Subcutaneous abdominal adipose tissue (tissue), 5 donors: ENCODE data around the gene GLT1D1.

Experiments
- H3K27ac ChIP-seq: one replicate; pipeline ENCODE4 v1.7.0; 2013; ENCODE audit warnings: low read depth, mild to moderate bottlenecking, inconsistent platforms, low read length, moderate library complexity
- H3K27me3 ChIP-seq, 5 donors: one replicate each; pipeline ENCODE4 v1.7.0; 2013; ENCODE audit warnings: low read length in 5 of 5, inconsistent platforms in 1 of 5; ENCODE audit not compliant: control insufficient read depth in 5 of 5, insufficient read depth in 4 of 5
- H3K36me3 ChIP-seq, 5 donors: one replicate each; pipeline ENCODE4 v1.7.0; 2013; ENCODE audit warnings: low read length in 5 of 5; ENCODE audit not compliant: control insufficient read depth in 5 of 5, insufficient read depth in 5 of 5
- H3K4me1 ChIP-seq, 5 donors: one replicate each; pipeline ENCODE4 v1.7.0; 2013; ENCODE audit warnings: low read length in 5 of 5, mild to moderate bottlenecking in 3 of 5, moderate library complexity in 1 of 5; ENCODE audit not compliant: control insufficient read depth in 5 of 5, insufficient read depth in 5 of 5
- H3K4me3 ChIP-seq, 5 donors: one replicate each; pipeline ENCODE4 v1.7.0; 2013; ENCODE audit warnings: low read length in 5 of 5, low read depth in 1 of 5
- H3K9ac ChIP-seq, 5 donors: one replicate each; pipeline ENCODE4 v1.7.0; 2013; ENCODE audit warnings: low read length in 5 of 5, mild to moderate bottlenecking in 4 of 5, moderate library complexity in 3 of 5
- H3K9me3 ChIP-seq, 5 donors: one replicate each; pipeline ENCODE4 v1.7.0; 2013; ENCODE audit warnings: low read length in 5 of 5; ENCODE audit not compliant: control insufficient read depth in 5 of 5
- donor health status: healthy.
- donor health status: healthy.
- donor health status: healthy.
- donor health status: healthy.
- donor health status: healthy.

GLT1D1 gene

GRCh38 chr12:128820253-128820652, 33.0 kb upstream of the GLT1D1 start:
- H3K36me3 ChIP-seq: peaks cover 0 to 5% (median 0%) of the 10 kb centered on the region in 5 donors
- no peak overlapping the region for H3K4me3 ChIP-seq
- peaks cover 21 to 79% (median 64%) of the 10 kb centered on the region in 5 donors for H3K4me1 ChIP-seq
- no peaks in the 10 kb centered on the region for H3K9me3 ChIP-seq
- H3K27me3 ChIP-seq: no peaks in the 10 kb centered on the region
- no peak overlapping the region for H3K27ac ChIP-seq
- H3K9ac ChIP-seq: peak overlapping the region in 1 of 5 donors; percentile 23

DNA sequence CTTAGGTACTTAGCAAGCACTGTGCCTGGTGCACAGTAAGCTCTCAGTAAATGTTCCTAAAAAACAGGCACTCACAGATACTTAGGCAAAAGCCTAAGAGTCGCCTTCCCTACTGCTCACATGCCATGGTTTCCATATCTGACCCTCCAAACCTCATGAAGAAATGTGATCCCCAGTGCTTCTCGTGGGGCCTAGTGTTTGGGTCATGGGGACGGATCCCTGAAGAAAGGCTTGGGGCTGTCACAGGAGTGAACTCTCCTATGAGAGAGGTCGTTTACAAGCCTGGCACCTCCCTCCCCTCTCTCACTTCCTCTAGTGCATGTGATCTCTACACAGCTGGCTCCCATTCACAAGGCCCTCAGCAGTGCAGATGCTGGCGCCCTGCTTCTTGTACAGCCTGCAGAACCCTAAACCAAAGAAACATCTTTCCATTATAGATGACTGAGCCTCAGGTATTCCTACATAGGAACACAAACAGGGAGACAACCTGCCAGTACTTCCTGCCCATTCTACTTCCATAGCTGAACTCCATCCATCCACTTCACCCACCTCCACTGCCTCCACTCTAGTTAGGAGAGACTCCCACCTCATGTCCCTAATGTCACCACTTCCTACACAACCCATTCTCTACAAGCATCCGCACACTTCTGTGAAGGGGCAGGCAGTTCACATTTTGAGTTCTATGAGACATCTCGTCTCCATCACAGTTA, 32.4 kb upstream of the GLT1D1 start:
- Histone ChIP-seq H3K9me3 (no peaks in the 10 kb centered on the region), H3K4me3 (no peak overlapping the region), H3K36me3 (peaks cover 0 to 5% (median 0%) of the 10 kb centered on the region in 5 donors), H3K9ac (peak overlapping the region in 1 of 5 donors; percentile 44), H3K4me1 (peaks cover 21 to 75% (median 61%) of the 10 kb centered on the region in 5 donors), H3K27me3 (no peaks in the 10 kb centered on the region), H3K27ac (no peak overlapping the region)

- H3K4me1 ChIP-seq: peaks cover 10 to 54% (median 40%) of the 10 kb centered on the region in 5 donors
- H3K9ac ChIP-seq: peak overlapping the region; percentile 56 to 84 (median 83)
- peak overlapping the region; percentile 58 to 98 (median 86) for H3K4me3 ChIP-seq
- H3K9me3 ChIP-seq: peaks cover 0 to 6% (median 4%) of the 10 kb centered on the region in 5 donors
- H3K36me3 ChIP-seq: peaks cover 0 to 5% (median 0%) of the 10 kb centered on the region in 5 donors
- no peaks in the 10 kb centered on the region for H3K27me3 ChIP-seq
- H3K27ac ChIP-seq: no peak overlapping the region
Measured at GRCh38 chr12:128823216-128823915, 29.9 kb upstream of the GLT1D1 start.

GRCh38 chr12:128823916-128824839, 29.1 kb upstream of the GLT1D1 start, which contains the start of gene SLC15A4:
SLC15A4 (minus strand) TSS chr12:128823958; CDS start chr12:128823943, 15 bp downstream.
- Histone ChIP-seq H3K9ac (peak within 1 kb of the TSS; percentile 63 to 95 (median 83)), H3K27me3 (no peaks in the 10 kb centered on the region), H3K4me3 (peak within 1 kb of the TSS; percentile 77 to 98 (median 86)), H3K4me1 (peaks cover 6 to 47% (median 34%) of the 10 kb centered on the region in 5 donors), H3K36me3 (peaks cover 0 to 5% (median 0%) of the 10 kb centered on the region in 5 donors), H3K9me3 (peaks cover 0 to 6% (median 4%) of the 10 kb centered on the region in 5 donors), H3K27ac (peak within 1 kb of the TSS; percentile 75)

DNA sequence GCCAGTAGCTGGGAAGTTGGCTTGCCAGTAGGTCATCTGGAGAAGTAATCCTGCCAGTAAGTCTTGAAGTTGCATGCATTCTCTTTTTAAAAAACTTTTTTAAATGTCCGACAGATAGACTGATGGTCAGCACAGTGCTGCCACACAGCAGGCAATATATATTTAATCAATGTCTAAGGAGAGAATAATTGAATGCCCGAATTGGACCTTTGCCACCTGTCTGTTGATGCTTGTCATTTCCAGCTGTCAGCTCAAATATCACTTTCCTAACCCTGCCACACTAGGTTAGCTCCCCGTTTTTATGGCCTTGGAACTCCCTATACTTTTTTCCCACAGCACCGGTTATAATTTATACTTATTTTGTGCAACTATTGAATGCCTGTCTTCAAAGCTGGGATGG, 27.4 kb upstream of the GLT1D1 start:
- H3K27ac ChIP-seq: no peak overlapping the region
- H3K9me3 ChIP-seq: peaks cover 0 to 6% (median 4%) of the 10 kb centered on the region in 5 donors
- H3K27me3 ChIP-seq: peaks cover 0 to 3% (median 0%) of the 10 kb centered on the region in 5 donors
- peaks cover 5 to 41% (median 31%) of the 10 kb centered on the region in 5 donors for H3K4me1 ChIP-seq
- H3K4me3 ChIP-seq: no peak overlapping the region
- H3K9ac ChIP-seq: no peak overlapping the region
- H3K36me3 ChIP-seq: peaks cover 0 to 2% (median 0%) of the 10 kb centered on the region in 5 donors

DNA sequence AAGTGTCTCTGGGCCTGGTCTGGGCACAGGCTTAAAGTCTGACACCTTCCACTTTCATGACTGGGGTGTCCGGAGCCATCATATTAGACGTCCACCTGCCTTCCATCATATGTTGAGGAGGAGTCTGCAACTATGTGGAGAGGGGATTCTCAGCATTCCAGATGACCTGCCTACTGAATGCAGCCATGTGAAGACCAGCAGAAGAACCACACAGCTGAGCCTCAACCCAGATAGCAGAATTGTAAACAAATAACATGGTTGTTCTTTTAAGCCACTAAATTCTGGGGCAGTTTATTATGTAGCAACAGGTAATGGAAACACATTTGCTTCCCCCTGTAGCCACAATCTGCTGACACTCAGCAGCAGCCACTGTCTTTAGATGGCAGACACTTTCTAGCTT, 25.6 kb upstream of the GLT1D1 start:
- no peak overlapping the region for H3K9ac ChIP-seq
- H3K4me1 ChIP-seq: peaks cover 0 to 22% (median 14%) of the 10 kb centered on the region in 5 donors
- no peaks in the 10 kb centered on the region for H3K36me3 ChIP-seq
- H3K27ac ChIP-seq: no peak overlapping the region
- H3K27me3 ChIP-seq: peaks cover 0 to 3% (median 0%) of the 10 kb centered on the region in 5 donors
- H3K4me3 ChIP-seq: no peak overlapping the region
- H3K9me3 ChIP-seq: peaks cover 0 to 6% (median 4%) of the 10 kb centered on the region in 5 donors

DNA sequence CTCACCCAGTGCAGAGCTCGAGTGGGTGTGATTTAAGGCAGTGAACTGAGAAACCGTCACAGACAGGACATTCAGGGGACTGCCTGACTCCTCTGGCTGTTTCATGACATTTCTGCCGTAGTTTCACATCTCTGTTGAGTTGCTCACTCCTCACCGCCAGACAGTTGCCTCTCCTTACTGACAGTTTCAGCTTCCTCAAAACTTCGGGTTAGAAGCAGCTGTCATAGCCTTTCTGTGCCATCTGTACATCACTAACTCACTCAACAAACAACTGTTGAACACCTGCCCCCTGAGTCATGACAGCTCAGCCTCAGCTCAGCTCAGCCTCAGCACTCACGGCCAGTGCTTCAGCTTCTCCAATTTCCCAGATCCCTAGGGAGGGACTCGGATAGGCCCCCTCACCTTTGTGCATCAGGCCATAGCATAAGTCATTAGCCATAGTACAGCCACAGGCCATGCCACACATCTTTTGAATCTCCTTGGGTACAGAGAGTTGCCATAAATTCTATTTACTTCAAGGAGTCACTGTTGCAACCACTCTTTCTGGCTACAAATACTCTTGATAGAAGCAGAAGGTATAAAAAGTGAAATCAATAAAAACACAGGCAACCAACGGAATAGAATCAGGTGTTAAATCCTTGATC, 23.3 kb upstream of the GLT1D1 start:
- Histone ChIP-seq H3K9ac (no peak overlapping the region), H3K27ac (no peak overlapping the region), H3K27me3 (peaks cover 0 to 3% (median 0%) of the 10 kb centered on the region in 5 donors)

DNA sequence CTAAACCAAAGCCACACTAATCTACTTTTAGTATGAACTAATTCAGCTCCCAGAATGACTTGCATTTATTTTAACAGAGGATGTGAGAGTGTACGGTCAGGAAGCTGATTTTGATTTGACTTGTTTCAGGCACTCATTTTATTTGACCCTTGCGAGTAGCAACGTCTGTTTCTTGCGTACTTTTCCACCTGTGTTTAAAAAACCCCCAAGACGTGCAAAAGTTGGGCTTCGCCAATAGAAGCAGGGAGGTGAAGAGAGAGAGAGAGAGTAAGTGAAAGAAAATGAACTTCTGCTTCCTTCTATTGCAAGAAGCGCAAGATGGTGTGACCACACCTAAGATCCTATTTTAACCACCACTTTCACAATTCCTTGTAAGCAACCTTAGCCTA, 22.8 kb upstream of the GLT1D1 start:
- H3K27me3 ChIP-seq: peaks cover 0 to 3% (median 0%) of the 10 kb centered on the region in 5 donors
- no peak overlapping the region for H3K4me3 ChIP-seq
- H3K9ac ChIP-seq: no peak overlapping the region
- no peak overlapping the region for H3K27ac ChIP-seq
- H3K4me1 ChIP-seq: peaks cover 0 to 4% (median 0%) of the 10 kb centered on the region in 5 donors
- H3K9me3 ChIP-seq: peaks cover 0 to 6% (median 4%) of the 10 kb centered on the region in 5 donors
- no peaks in the 10 kb centered on the region for H3K36me3 ChIP-seq

More for the DNA sequence above, 23.3 kb upstream of the GLT1D1 start:
- Histone ChIP-seq H3K9me3 (peaks cover 0 to 6% (median 4%) of the 10 kb centered on the region in 5 donors), H3K4me1 (peaks cover 0 to 4% (median 0%) of the 10 kb centered on the region in 5 donors), H3K4me3 (no peak overlapping the region), H3K36me3 (no peaks in the 10 kb centered on the region)

DNA sequence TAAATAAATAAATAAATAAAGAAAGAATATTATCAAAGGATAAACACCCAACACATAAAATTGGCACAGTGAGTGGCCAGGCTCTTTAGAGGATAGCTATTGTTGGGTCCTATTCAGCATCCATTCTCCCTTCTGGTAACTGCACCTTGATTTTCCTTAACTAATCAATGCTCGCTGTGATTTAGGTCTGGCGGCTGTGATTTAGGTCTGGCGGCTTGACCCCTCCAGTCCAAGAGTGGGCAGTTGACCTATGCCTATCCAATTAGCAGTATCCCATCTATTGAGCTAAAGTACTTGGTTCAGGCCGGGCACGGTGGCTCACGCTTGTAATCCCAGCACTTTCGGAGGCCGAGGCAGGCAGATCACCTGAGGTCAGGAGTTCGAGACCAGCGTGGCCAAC, 19.9 kb upstream of the GLT1D1 start:
- H3K9ac ChIP-seq: no peak overlapping the region
- H3K36me3 ChIP-seq: no peaks in the 10 kb centered on the region

More for the DNA sequence above, 19.9 kb upstream of the GLT1D1 start:
- Histone ChIP-seq H3K4me3 (no peak overlapping the region), H3K27me3 (peaks cover 0 to 3% (median 0%) of the 10 kb centered on the region in 5 donors), H3K4me1 (peaks cover 0 to 4% (median 0%) of the 10 kb centered on the region in 5 donors), H3K27ac (no peak overlapping the region), H3K9me3 (no peaks in the 10 kb centered on the region)
